Nephron (organoid): ENCODE measurements around the gene SARM1.

Experiments
- H3K27ac Mint-ChIP-seq, 3 experiments: 2 replicates each; pipeline ENCODE4 v1.8.0; 2020; ENCODE audit warnings: mixed read lengths in 3 of 3, mild to moderate bottlenecking in 2 of 3, moderate library complexity in 1 of 3
- H3K27me3 Mint-ChIP-seq: 2 replicates; pipeline ENCODE4 v1.8.0; 2021; ENCODE audit warnings: low read depth, mild to moderate bottlenecking, moderate library complexity, mixed read lengths
- H3K36me3 Mint-ChIP-seq: 2 replicates; pipeline ENCODE4 v1.8.0; 2020; ENCODE audit warnings: low read depth, mixed read lengths
- H3K4me1 Mint-ChIP-seq: 2 replicates; pipeline ENCODE4 v1.8.0; 2020; ENCODE audit warnings: mixed read lengths
- H3K4me3 Mint-ChIP-seq, 3 experiments: 2 replicates each; pipeline ENCODE4 v1.8.0; 2020; ENCODE audit warnings: mild to moderate bottlenecking in 3 of 3, mixed read lengths in 3 of 3, moderate library complexity in 2 of 3
- H3K9me3 Mint-ChIP-seq: 2 replicates; pipeline ENCODE4 v1.8.0; 2020; ENCODE audit warnings: mixed read lengths
- CTCF ChIP-seq, 3 experiments: fragments of 200-600 bp; sonication (generic); IDR thresholded peaks; one replicate each; pipeline ENCODE4 v1.5.0; 2021; ENCODE audit warnings: antibody characterized with exemption in 3 of 3; ENCODE audit not compliant: unreplicated experiment in 3 of 3

The SARM1 gene

GRCh38 chr17:28333083-28333746 lies 38.3 kb upstream of the SARM1 start:
- Mint-ChIP-seq H3K36me3 (peaks cover 9% of the 10 kb centered on the region), H3K9me3 (no peaks in the 10 kb centered on the region), H3K27me3 (no peaks in the 10 kb centered on the region), H3K4me3 (peak overlapping the region; percentile 98 to 99 (median 99)), H3K27ac (peak overlapping the region in 1 of 3 experiments; percentile 9), H3K4me1 (peaks cover 42% of the 10 kb centered on the region)
- TF ChIP-seq CTCF (IDR thresholded peaks at IDR 0.05; ENCODE audit: unreplicated experiment in 3 of 3): no peak

- Mint-ChIP-seq H3K4me1 (peaks cover 48% of the 10 kb centered on the region), H3K9me3 (no peaks in the 10 kb centered on the region), H3K36me3 (peaks cover 5% of the 10 kb centered on the region), H3K4me3 (peak overlapping the region; percentile 98 to 99 (median 99)), H3K27me3 (no peaks in the 10 kb centered on the region), H3K27ac (peak overlapping the region; percentile 23 to 79 (median 46))
- no peak for TF ChIP-seq CTCF (IDR thresholded peaks at IDR 0.05; ENCODE audit: unreplicated experiment in 3 of 3)
Measured at GRCh38 chr17:28334171-28334570, 37.3 kb upstream of the SARM1 start.

- H3K9me3 Mint-ChIP-seq: no peaks in the 10 kb centered on the region
- H3K4me1 Mint-ChIP-seq: peaks cover 48% of the 10 kb centered on the region
Measured at GRCh38 chr17:28334666-28335200, 36.8 kb upstream of the SARM1 start.

GRCh38 chr17:28335201-28335958 lies 36.1 kb upstream of the SARM1 start, which contains the start of the genes IFT20 and TNFAIP1:
Gene IFT20 (minus strand): TSS chr17:28335472. CDS start chr17:28331985, 3,487 bp downstream.
Gene TNFAIP1 (plus strand): TSS chr17:28335761. CDS start chr17:28339522, 3,761 bp downstream.
- Mint-ChIP-seq H3K4me3 (peak within 1 kb of the TSS; percentile 98 to 99 (median 99)), H3K27ac (peak within 1 kb of the TSS; percentile 79 to 98 (median 97)), H3K4me1 (peaks cover 48% of the 10 kb centered on the region), H3K27me3 (no peaks in the 10 kb centered on the region), H3K36me3 (peaks cover 8% of the 10 kb centered on the region), H3K9me3 (no peaks in the 10 kb centered on the region)
- TF ChIP-seq CTCF (IDR thresholded peaks at IDR 0.05; ENCODE audit: unreplicated experiment in 3 of 3): no peak

More at GRCh38 chr17:28334666-28335200, 36.8 kb upstream of the SARM1 start:
- no peak for TF ChIP-seq CTCF (IDR thresholded peaks at IDR 0.05; ENCODE audit: unreplicated experiment in 3 of 3)
- H3K27ac Mint-ChIP-seq: peak overlapping the region; percentile 45 to 88 (median 79)
- peaks cover 4% of the 10 kb centered on the region for H3K36me3 Mint-ChIP-seq
- peak overlapping the region; percentile 98 to 99 (median 99) for H3K4me3 Mint-ChIP-seq
- H3K27me3 Mint-ChIP-seq: no peaks in the 10 kb centered on the region

- H3K27me3 Mint-ChIP-seq: no peaks in the 10 kb centered on the region
- TF ChIP-seq CTCF (IDR thresholded peaks at IDR 0.05; ENCODE audit: unreplicated experiment in 3 of 3): no peak
- peaks cover 48% of the 10 kb centered on the region for H3K4me1 Mint-ChIP-seq
- H3K9me3 Mint-ChIP-seq: no peaks in the 10 kb centered on the region
- peak overlapping the region; percentile 98 to 99 (median 99) for H3K4me3 Mint-ChIP-seq
- peaks cover 12% of the 10 kb centered on the region for H3K36me3 Mint-ChIP-seq
- H3K27ac Mint-ChIP-seq: peak overlapping the region; percentile 79 to 98 (median 97)
Measured at GRCh38 chr17:28335959-28336871, 35.3 kb upstream of the SARM1 start.
